GM23338 (cell line): ENCODE data around the gene RTP5. TPM values are rescaled to one million over a fixed set of nuclear protein-coding genes. Genes with fewer than 3 reads are reported as not detected.
A peak's percentile ranks its signal among the peaks of the same experiment; 100 is the strongest.

ENCODE experiments used
- ATAC-seq: fragments of 200-7000 bp; cut with Tn5 transposase; 3 replicates; pipeline ENCODE4 v1.9.1; 2020
- DNase-seq: peaks from one replicate; pipeline ENCODE4 v3.0.0-alpha.2; 2015; ENCODE audit warnings: low spot score
- H2AFZ ChIP-seq: fragments of 200-600 bp; sonication (generic); 2 replicates; pipeline ENCODE4 v1.8.0; 2016; ENCODE audit warnings: antibody characterized with exemption, mild to moderate bottlenecking, moderate library complexity
- H3F3A ChIP-seq: fragments of 200-600 bp; sonication (generic); replicated peaks from 2 replicates; pipeline ENCODE4 v1.8.0; 2017; ENCODE audit warnings: antibody characterized with exemption, mixed run types, low read depth
- H3K27ac ChIP-seq: fragments of 200-600 bp; sonication (generic); 2 replicates; pipeline ENCODE4 v1.6.1; 2016; ENCODE audit warnings: low read depth
- H3K27me3 ChIP-seq: fragments of 200-600 bp; sonication (generic); 2 replicates; pipeline ENCODE4 v1.8.0; 2016; ENCODE audit warnings: mild to moderate bottlenecking, mixed run types, moderate library complexity; ENCODE audit not compliant: insufficient read depth
- H3K36me3 ChIP-seq: fragments of 200-600 bp; sonication (generic); 2 replicates; pipeline ENCODE4 v1.8.0; 2016; ENCODE audit warnings: mild to moderate bottlenecking; ENCODE audit not compliant: insufficient read depth
- H3K4me1 ChIP-seq: fragments of 200-600 bp; sonication (generic); 2 replicates; pipeline ENCODE4 v1.8.0; 2016; ENCODE audit warnings: mild to moderate bottlenecking, moderate library complexity; ENCODE audit not compliant: insufficient read depth
- H3K4me2 ChIP-seq: fragments of 200-600 bp; sonication (generic); 2 replicates; pipeline ENCODE4 v1.7.1; 2017; ENCODE audit warnings: mixed run types
- H3K4me3 ChIP-seq: fragments of 200-600 bp; sonication (generic); 2 replicates; pipeline ENCODE4 v1.6.1; 2016; ENCODE audit warnings: mixed run types
- H3K79me2 ChIP-seq: fragments of 200-600 bp; sonication (generic); replicated peaks from 2 replicates; pipeline ENCODE4 v1.8.0; 2017; ENCODE audit warnings: mild to moderate bottlenecking; ENCODE audit not compliant: insufficient read depth
- H3K9me2 ChIP-seq: fragments of 200-600 bp; sonication (generic); 2 replicates; pipeline ENCODE4 v1.8.0; 2017; ENCODE audit not compliant: insufficient read depth
- H4K20me1 ChIP-seq: fragments of 200-600 bp; sonication (generic); replicated peaks from 2 replicates; pipeline ENCODE4 v1.8.0; 2017; ENCODE audit warnings: mild to moderate bottlenecking; ENCODE audit not compliant: insufficient read depth
- H3K27ac Mint-ChIP-seq: 2 replicates; pipeline ENCODE4 v1.8.0; 2020; ENCODE audit warnings: inconsistent platforms, mild to moderate bottlenecking, moderate library complexity, mixed read lengths
- H3K27me3 Mint-ChIP-seq: 3 replicates; pipeline ENCODE4 v1.8.0; 2022; ENCODE audit warnings: low read depth, mild to moderate bottlenecking, moderate library complexity, mixed read lengths, inconsistent platforms; ENCODE audit not compliant: insufficient read depth, poor library complexity
- H3K36me3 Mint-ChIP-seq: 3 replicates; pipeline ENCODE4 v1.8.0; 2021; ENCODE audit warnings: low read depth, mild to moderate bottlenecking, inconsistent platforms, moderate library complexity, mixed read lengths
- H3K4me1 Mint-ChIP-seq: 3 replicates; pipeline ENCODE4 v1.8.0; 2020; ENCODE audit warnings: mild to moderate bottlenecking, inconsistent platforms, mixed read lengths
- H3K4me3 Mint-ChIP-seq: 3 replicates; pipeline ENCODE4 v1.8.0; 2021; ENCODE audit warnings: moderate library complexity, mild to moderate bottlenecking, inconsistent platforms, mixed read lengths
- H3K9me3 Mint-ChIP-seq: 3 replicates; pipeline ENCODE4 v1.8.0; 2020; ENCODE audit warnings: moderate library complexity, mild to moderate bottlenecking, inconsistent platforms, mixed read lengths
- EZH2 ChIP-seq: fragments of 200-600 bp; sonication (generic); IDR thresholded peaks from one replicate; pipeline ENCODE4 v1.8.0; 2017; ENCODE audit warnings: antibody characterized with exemption, mild to moderate bottlenecking, low read depth; ENCODE audit not compliant: unreplicated experiment
- EZH2phosphoT487 ChIP-seq: fragments of 200-600 bp; sonication (generic); IDR thresholded peaks from one replicate; pipeline ENCODE4 v1.8.1; 2018; ENCODE audit warnings: antibody characterized with exemption; ENCODE audit not compliant: unreplicated experiment
- JUNB ChIP-seq: IDR thresholded peaks from one replicate; pipeline ENCODE4 v1.6.1; 2016; ENCODE audit warnings: antibody characterized with exemption; ENCODE audit not compliant: unreplicated experiment
- ZNF114 ChIP-seq: fragments of 250-450 bp; sonication (Bioruptor Pico); IDR thresholded peaks from 2 replicates; pipeline ENCODE4 v1.5.0; 2020; ENCODE audit warnings: mild to moderate bottlenecking, moderate library complexity
- polyA plus RNA-seq: library from polyadenylated mRNA; unstranded; fragments of >200 nt; fragmentation: Nextera tagmentation; extraction: Ambion mirVana; gene quantifications from 2 replicates; pipeline ENCODE4 v1.2.1, GENCODE V29; 2016
- total RNA-seq: library from RNA; depleted of rRNA; stranded (reverse); fragments of >200 nt; shearing (Covaris generic); gene quantifications from 2 replicates; pipeline ENCODE4 v1.2.3, GENCODE V29; 2014
- TF ChIP-seq, protein P1 (sequence below), 2 experiments: fragments of 200-600 bp in 1 of 2; sonication (generic) in 1 of 2; conservative IDR thresholded peaks; 2 replicates each; pipeline versions ENCODE4 v1.5.1 to v1.6.1; 2016 to 2017; ENCODE audit warnings: antibody characterized with exemption in 2 of 2, low read depth in 2 of 2, mild to moderate bottlenecking in 2 of 2, moderate library complexity in 1 of 2
- TF ChIP-seq, protein P2 (sequence below): IDR thresholded peaks from one replicate; pipeline ENCODE4 v1.6.1; 2018; ENCODE audit warnings: antibody characterized with exemption; ENCODE audit not compliant: unreplicated experiment

RTP5 gene
- total and polyA plus RNA-seq, 2 experiments from 2014 or later = not detected

- TF ChIP-seq EZH2phosphoT487 = no peak
- TF ChIP-seq, protein P1, sequence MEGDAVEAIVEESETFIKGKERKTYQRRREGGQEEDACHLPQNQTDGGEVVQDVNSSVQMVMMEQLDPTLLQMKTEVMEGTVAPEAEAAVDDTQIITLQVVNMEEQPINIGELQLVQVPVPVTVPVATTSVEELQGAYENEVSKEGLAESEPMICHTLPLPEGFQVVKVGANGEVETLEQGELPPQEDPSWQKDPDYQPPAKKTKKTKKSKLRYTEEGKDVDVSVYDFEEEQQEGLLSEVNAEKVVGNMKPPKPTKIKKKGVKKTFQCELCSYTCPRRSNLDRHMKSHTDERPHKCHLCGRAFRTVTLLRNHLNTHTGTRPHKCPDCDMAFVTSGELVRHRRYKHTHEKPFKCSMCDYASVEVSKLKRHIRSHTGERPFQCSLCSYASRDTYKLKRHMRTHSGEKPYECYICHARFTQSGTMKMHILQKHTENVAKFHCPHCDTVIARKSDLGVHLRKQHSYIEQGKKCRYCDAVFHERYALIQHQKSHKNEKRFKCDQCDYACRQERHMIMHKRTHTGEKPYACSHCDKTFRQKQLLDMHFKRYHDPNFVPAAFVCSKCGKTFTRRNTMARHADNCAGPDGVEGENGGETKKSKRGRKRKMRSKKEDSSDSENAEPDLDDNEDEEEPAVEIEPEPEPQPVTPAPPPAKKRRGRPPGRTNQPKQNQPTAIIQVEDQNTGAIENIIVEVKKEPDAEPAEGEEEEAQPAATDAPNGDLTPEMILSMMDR (conservative IDR thresholded peaks at IDR 0.05; ENCODE audit: low read depth in 2 of 2) = no peak
- no peak for TF ChIP-seq JUNB
- TF ChIP-seq, protein P2, sequence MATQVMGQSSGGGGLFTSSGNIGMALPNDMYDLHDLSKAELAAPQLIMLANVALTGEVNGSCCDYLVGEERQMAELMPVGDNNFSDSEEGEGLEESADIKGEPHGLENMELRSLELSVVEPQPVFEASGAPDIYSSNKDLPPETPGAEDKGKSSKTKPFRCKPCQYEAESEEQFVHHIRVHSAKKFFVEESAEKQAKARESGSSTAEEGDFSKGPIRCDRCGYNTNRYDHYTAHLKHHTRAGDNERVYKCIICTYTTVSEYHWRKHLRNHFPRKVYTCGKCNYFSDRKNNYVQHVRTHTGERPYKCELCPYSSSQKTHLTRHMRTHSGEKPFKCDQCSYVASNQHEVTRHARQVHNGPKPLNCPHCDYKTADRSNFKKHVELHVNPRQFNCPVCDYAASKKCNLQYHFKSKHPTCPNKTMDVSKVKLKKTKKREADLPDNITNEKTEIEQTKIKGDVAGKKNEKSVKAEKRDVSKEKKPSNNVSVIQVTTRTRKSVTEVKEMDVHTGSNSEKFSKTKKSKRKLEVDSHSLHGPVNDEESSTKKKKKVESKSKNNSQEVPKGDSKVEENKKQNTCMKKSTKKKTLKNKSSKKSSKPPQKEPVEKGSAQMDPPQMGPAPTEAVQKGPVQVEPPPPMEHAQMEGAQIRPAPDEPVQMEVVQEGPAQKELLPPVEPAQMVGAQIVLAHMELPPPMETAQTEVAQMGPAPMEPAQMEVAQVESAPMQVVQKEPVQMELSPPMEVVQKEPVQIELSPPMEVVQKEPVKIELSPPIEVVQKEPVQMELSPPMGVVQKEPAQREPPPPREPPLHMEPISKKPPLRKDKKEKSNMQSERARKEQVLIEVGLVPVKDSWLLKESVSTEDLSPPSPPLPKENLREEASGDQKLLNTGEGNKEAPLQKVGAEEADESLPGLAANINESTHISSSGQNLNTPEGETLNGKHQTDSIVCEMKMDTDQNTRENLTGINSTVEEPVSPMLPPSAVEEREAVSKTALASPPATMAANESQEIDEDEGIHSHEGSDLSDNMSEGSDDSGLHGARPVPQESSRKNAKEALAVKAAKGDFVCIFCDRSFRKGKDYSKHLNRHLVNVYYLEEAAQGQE = no peak
- TF ChIP-seq ZNF114 (CRISPR knock-in tag) = no peak
Observed at GRCh38 chr2:241857572-241858121, 11.9 kb upstream of the RTP5 start (continued).

- H3K79me2 ChIP-seq = no peaks in the 10 kb centered on the region
- H3K27me3 ChIP-seq = no peaks in the 10 kb centered on the region
- 0 out of 2 replicates have a peak within 1 kb of the TSS, but pooled peaks have one; percentile 14 for H2AFZ ChIP-seq
- peak; percentile 79 for ATAC-seq
- H3K4me1 ChIP-seq = peaks cover 7% of the 10 kb centered on the region; the same call in 1 of the 2 replicates
- no peaks in the 10 kb centered on the region for H3K9me2 ChIP-seq
- H3K27ac ChIP-seq = no peak within 1 kb of the TSS
- peaks cover 10% of the 10 kb centered on the region for H3K27me3 Mint-ChIP-seq
- H3K4me2 ChIP-seq = no peak within 1 kb of the TSS
- H3K4me1 Mint-ChIP-seq = peaks cover 9% of the 10 kb centered on the region
- peak; percentile 66 for DNase-seq
- no peak for TF ChIP-seq EZH2
- no peaks in the 10 kb centered on the region for H4K20me1 ChIP-seq
- H3K4me3 Mint-ChIP-seq = no peak within 1 kb of the TSS
- no peak within 1 kb of the TSS for H3K27ac Mint-ChIP-seq
- 0 out of 2 replicates have a peak, but pooled peaks cover 4% of the 10 kb centered on the region for H3F3A ChIP-seq
- no peaks in the 10 kb centered on the region for H3K36me3 ChIP-seq
- H3K36me3 Mint-ChIP-seq = no peaks in the 10 kb centered on the region; the same call in 2 of the 3 replicates
- no peak within 1 kb of the TSS for H3K4me3 ChIP-seq
- no peaks in the 10 kb centered on the region; the same call in 2 of the 3 replicates for H3K9me3 Mint-ChIP-seq
Observed at GRCh38 chr2:241858206-241859016, 11.1 kb upstream of the RTP5 start, which contains the start of gene PDCD1. TSS of gene PDCD1 (minus strand) at chr2:241858894. CDS start at chr2:241858838, 56 bp downstream.
